ENCODE data around the gene EMCN. TPM values are rescaled to one million over a fixed set of nuclear protein-coding genes. Genes with fewer than 3 reads are reported as not detected.

The EMCN gene
- total and polyA plus RNA-seq, 9 of the 15 experiments (the other 6 are each of a cell fraction or from before 2014, with no cell fraction given): not detected

- TF ChIP-seq ZNF609 (CRISPR knock-in tag; IDR thresholded peaks at IDR 0.05; ENCODE audit: borderline replicate concordance): no peak
- TF ChIP-seq FOSL1 (tag; conservative IDR thresholded peaks at IDR 0.05): no peak
- no peak for TF ChIP-seq TEAD2 (tag; IDR thresholded peaks at IDR 0.05)
- TF ChIP-seq THAP12 (CRISPR knock-in tag; IDR thresholded peaks at IDR 0.05): no peak
- no peak for TF ChIP-seq FOXA1 (IDR thresholded peaks at IDR 0.05; ENCODE audit: borderline replicate concordance)
- TF ChIP-seq TAL1 (IDR thresholded peaks at IDR 0.05): no peak
- no peak for TF ChIP-seq ZNF134 (CRISPR knock-in tag; conservative IDR thresholded peaks at IDR 0.05)
- TF ChIP-seq FOXP1 (CRISPR knock-in tag; IDR thresholded peaks at IDR 0.05): no peak
- no peak for TF ChIP-seq MEF2A (IDR thresholded peaks at IDR 0.05; ENCODE audit: control insufficient read depth, low read depth, low read length)
- TF ChIP-seq BCL6 (CRISPR knock-in tag; IDR thresholded peaks at IDR 0.05): no peak
- TF ChIP-seq CEBPG (CRISPR knock-in tag; IDR thresholded peaks at IDR 0.05): no peak
- no peak for TF ChIP-seq CEBPG (tag; conservative IDR thresholded peaks at IDR 0.05 in 1 of 2, IDR thresholded peaks at IDR 0.05 in 1 of 2)
- TF ChIP-seq POLR2H (tag; IDR thresholded peaks at IDR 0.05; ENCODE audit: low read depth): no peak
- TF ChIP-seq NR2F6 (CRISPR knock-in tag; IDR thresholded peaks at IDR 0.05): no peak
- no peak for TF ChIP-seq RBFOX2 (IDR thresholded peaks at IDR 0.05; ENCODE audit: low read depth, low read length)
- no peak for TF ChIP-seq KLF10 (CRISPR knock-in tag; IDR thresholded peaks at IDR 0.05)
- Histone ChIP-seq H3K4me2 (ENCODE audit: insufficient read depth, low read length) (no peak overlapping the region), H3K4me1 (replicated peaks in 1 of 2; ENCODE audit: control insufficient read depth in 2 of 2, insufficient read depth in 2 of 2, low read length in 2 of 2) (no peaks in the 10 kb centered on the region), H3K27ac (ENCODE audit: extremely low read depth, low read depth, low read length) (no peak overlapping the region), H3K9ac (ENCODE audit: insufficient read depth in 1 of 2, low read depth in 2 of 2, low read length in 2 of 2) (no peak overlapping the region), H3K4me3 (no peak overlapping the region), H3K9me1 (ENCODE audit: control insufficient read depth, insufficient read depth, low read length) (no peaks in the 10 kb centered on the region), H3K27me3 (ENCODE audit: control insufficient read depth in 2 of 2, insufficient read depth in 2 of 2, low read length in 2 of 2) (no peaks in the 10 kb centered on the region), H4K20me1 (replicated peaks; ENCODE audit: control insufficient read depth, insufficient read depth, low read length) (no peaks in the 10 kb centered on the region), H3K79me2 (ENCODE audit: control insufficient read depth, insufficient read depth, low read length) (no peaks in the 10 kb centered on the region), H2AFZ (ENCODE audit: low read depth, low read length) (no peak overlapping the region), H3K36me3 (ENCODE audit: control insufficient read depth, insufficient read depth, low read length) (no peaks in the 10 kb centered on the region), H3K9me3 (replicated peaks; ENCODE audit: control insufficient read depth, insufficient read depth, low read depth, low read length) (no peaks in the 10 kb centered on the region; the same call in 1 of the 2 replicates)
- CTCF ChIA-PET (ENCODE audit: low intra/inter-chr PET ratio): no interaction called here
- POLR2A ChIA-PET: no interaction called here
- in situ Hi-C loops (cut with MboI) (no loop called here), intact Hi-C loops (cut with micrococcal nuclease) (no loop called here)
- no TSS peak for BruUV-seq (replicated peaks)
- 0% methylated on average over 1 of the region's 1 CpG for WGBS (ENCODE audit: insufficient coverage, low coverage, missing lambda C conversion rate)
- FAIRE-seq (no peak), DNase-seq (ENCODE audit: extremely low read depth in 1 of 4, low spot score in 3 of 4) (no peak), ATAC-seq (no peak)
Measured at GRCh38 chr4:100417565-100417964, 100.3 kb downstream of the EMCN start.

All from K562 (cell line).